HG03025 (cell line): ENCODE results near the gene PFKL.
"Not testable (repeated sequence)": the region's sequence is repeated elsewhere in the genome, so short reads cannot be mapped to it uniquely, and the experiment has no call there.

Experiments used
- ATAC-seq: cut with Tn5 transposase; IDR thresholded peaks from one replicate; pipeline ENCODE4 v1.9.1; 2021; ENCODE audit warnings: mild to moderate bottlenecking, moderate library complexity; ENCODE audit not compliant: unreplicated experiment, low FRiP score

Gene PFKL

GRCh38 chr21:44293551-44294231 lies 6.2 kb upstream of the PFKL start:
- no peak for ATAC-seq

GRCh38 chr21:44294391-44295162 lies 5.3 kb upstream of the PFKL start:
- ATAC-seq: no peak

- ATAC-seq: no peak
Measured at GRCh38 chr21:44295163-44295573, 4.7 kb upstream of the PFKL start.

GRCh38 chr21:44295646-44296045 lies 4.2 kb upstream of the PFKL start:
- no peak for ATAC-seq

- no peak for ATAC-seq
Measured at GRCh38 chr21:44296103-44296519, 3.7 kb upstream of the PFKL start.

- no peak for ATAC-seq
Measured at GRCh38 chr21:44296916-44297315, 2.9 kb upstream of the PFKL start.

GRCh38 chr21:44297525-44298290 lies 2.1 kb upstream of the PFKL start:
- ATAC-seq: no peak

GRCh38 chr21:44298301-44298700 lies 1.6 kb upstream of the PFKL start:
- no peak for ATAC-seq

- ATAC-seq: no peak
Measured at GRCh38 chr21:44299085-44299457, 782 bp upstream of the PFKL start.

GRCh38 chr21:44300262-44300959 lies 558 bp downstream of the PFKL start:
- ATAC-seq: peak; percentile 30

GRCh38 chr21:44301141-44301540 lies 1.3 kb downstream of the PFKL start:
- ATAC-seq: no peak

GRCh38 chr21:44301961-44302406 lies 2.1 kb downstream of the PFKL start:
- ATAC-seq: no peak

GRCh38 chr21:44302573-44303401 lies 2.9 kb downstream of the PFKL start:
- not testable (repeated sequence) for ATAC-seq

GRCh38 chr21:44303490-44303981 lies 3.7 kb downstream of the PFKL start:
- no peak for ATAC-seq

GRCh38 chr21:44304011-44304616 lies 4.3 kb downstream of the PFKL start:
- no peak for ATAC-seq

- no peak for ATAC-seq
Measured at GRCh38 chr21:44304877-44305293, 5.0 kb downstream of the PFKL start.

- no peak for ATAC-seq
Measured at GRCh38 chr21:44305691-44306090, 5.8 kb downstream of the PFKL start.

GRCh38 chr21:44306936-44307704 lies 7.3 kb downstream of the PFKL start:
- no peak for ATAC-seq
